ENCODE measurements around the gene GIMAP5. TPM values are rescaled to one million over a fixed set of nuclear protein-coding genes. Genes with fewer than 3 reads are reported as not detected.

Gene GIMAP5
- polyA plus RNA-seq: 100 to 1,000 TPM; 123 to 291 (median 123) TPM

DNA sequence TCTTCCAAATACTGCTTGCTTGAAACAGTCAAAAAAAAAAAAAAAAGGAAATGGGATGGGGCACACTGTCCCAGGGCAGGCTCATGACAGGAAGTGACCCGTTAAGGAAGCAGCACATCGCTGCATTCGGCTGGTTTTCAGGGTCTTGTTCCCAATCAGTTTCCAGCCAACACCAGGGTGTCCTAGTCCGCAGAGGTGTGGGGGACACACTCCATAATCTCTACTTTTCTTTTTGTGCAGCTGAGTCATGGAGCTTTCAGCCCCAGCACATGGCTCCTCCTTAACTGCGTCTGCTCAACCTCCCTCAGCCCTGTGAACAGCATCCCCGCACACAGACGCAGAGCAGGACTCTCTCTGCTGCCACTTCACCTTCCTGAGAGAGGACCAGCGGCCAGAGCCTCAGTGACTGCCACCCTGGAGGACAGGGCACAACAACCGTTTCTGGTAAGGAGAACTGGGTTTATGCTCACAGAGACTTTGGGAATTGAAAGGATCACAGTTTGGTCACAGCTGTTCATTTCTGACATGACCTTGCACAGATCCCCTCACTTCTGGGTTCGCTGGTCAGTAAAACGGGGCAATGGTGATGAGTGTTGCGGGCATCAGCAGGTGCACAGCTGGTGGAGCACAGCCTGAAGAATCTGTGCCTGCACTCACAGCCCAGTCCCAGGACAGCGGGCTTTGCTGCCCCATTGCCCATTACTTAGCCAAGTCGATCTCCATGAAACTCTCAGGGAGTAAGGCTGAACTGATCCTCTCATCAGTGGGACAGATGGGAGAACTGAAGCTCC lies at the start of gene GIMAP5:
TSS of gene GIMAP5 (plus strand) at position 154 of the 791 bp plus-strand sequence. CDS start 3,467 bp downstream, outside the sequence.
- no peaks in the 10 kb centered on the region for H3K9me3 Mint-ChIP-seq
- peak within 1 kb of the TSS; percentile 93 to 99 (median 97) for H3K4me3 Mint-ChIP-seq
- peak; percentile 51 to 55 (median 53) for DNase-seq
- peak within 1 kb of the TSS; percentile 88 to 97 (median 95) for H3K27ac Mint-ChIP-seq
- peaks cover 33 to 43% (median 39%) of the 10 kb centered on the region in 3 donors for H3K36me3 Mint-ChIP-seq
- peaks cover 62 to 73% of the 10 kb centered on the region in 2 donors for H3K4me1 Mint-ChIP-seq
- peaks cover 0 to 3% (median 0%) of the 10 kb centered on the region in 3 donors for H3K27me3 Mint-ChIP-seq (ENCODE audit: low read depth in 3 of 3)

DNA sequence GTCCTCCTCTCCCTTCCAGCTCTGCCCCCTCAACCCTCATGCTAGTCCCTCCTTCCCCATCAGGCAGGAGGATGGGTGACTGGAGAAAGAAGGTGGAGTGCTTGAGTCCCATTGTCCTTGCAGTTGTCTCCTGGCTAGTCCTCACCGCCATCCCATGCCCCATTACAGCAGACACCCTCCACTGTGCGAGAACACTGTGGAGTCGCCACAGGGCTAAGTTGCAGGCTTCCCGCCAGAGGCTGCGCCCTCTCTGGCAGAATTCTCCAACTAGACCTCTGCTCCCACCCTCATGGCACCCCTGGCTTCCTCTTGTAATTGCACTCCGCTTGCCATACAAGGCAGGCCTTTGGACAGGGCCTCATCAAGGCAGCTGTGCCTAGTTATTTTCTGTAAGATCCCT lies 48.6 kb upstream of the GIMAP5 start:
- no peak for DNase-seq
- H3K36me3 Mint-ChIP-seq: peaks cover 58 to 69% (median 60%) of the 10 kb centered on the region in 3 donors
- peaks cover 7 to 38% (median 30%) of the 10 kb centered on the region in 6 donors for H3K9me3 Mint-ChIP-seq
- peaks cover 0 to 6% (median 5%) of the 10 kb centered on the region in 3 donors for H3K27me3 Mint-ChIP-seq (ENCODE audit: low read depth in 3 of 3)
- peak overlapping the region; percentile 91 to 99 (median 98) for H3K27ac Mint-ChIP-seq
- peak overlapping the region; percentile 91 to 97 (median 94) for H3K4me3 Mint-ChIP-seq
- H3K4me1 Mint-ChIP-seq: peaks cover 72 to 92% of the 10 kb centered on the region in 2 donors

DNA sequence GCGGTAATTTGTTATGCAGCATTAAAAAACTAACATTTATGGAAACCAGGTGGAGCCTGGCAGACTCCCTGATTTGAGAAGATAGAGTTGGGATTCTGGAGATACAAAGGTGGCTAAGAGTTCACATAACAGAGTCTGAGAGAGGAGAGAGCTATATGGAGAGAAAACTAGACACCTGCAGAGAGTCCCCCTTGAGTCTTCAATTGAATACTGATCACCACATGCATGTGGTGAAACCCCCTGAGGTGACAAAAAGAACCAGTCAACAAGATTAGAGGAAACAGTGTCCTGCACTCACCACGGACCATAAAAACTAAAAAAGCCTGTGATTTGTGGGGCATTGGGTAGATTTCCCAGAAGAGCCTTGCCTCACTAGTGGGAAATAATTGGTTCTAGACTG lies 41.6 kb upstream of the GIMAP5 start:
- Mint-ChIP-seq H3K27ac (peak overlapping the region in 1 of 6 donors; percentile 5), H3K4me1 (peaks cover 19 to 42% of the 10 kb centered on the region in 2 donors), H3K9me3 (peaks cover 58 to 90% (median 82%) of the 10 kb centered on the region in 6 donors), H3K36me3 (peaks cover 69 to 81% (median 76%) of the 10 kb centered on the region in 3 donors), H3K4me3 (no peak overlapping the region), H3K27me3 (ENCODE audit: low read depth in 3 of 3) (peaks cover 0 to 3% (median 0%) of the 10 kb centered on the region in 3 donors)
- no peak for DNase-seq

DNA sequence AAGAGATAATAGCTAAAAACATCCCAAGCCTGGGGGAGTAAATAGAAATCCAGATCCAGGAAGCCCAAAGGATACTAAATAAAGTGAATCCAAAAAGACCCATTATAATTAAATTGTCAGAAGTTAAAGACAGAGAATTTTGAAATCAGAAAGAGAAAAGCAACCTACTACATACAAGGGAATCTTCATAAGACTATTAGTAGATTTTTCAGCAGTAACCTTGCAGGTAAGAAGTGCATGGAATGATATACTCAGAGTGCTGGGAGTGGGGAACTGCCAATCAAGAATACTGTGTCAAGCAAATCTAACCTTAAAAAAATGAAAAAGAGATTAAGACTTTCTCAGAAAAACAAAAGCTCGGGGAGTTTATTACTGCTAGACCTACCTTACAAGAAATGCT lies 34.0 kb upstream of the GIMAP5 start:
- peaks cover 63 to 85% (median 79%) of the 10 kb centered on the region in 6 donors for H3K9me3 Mint-ChIP-seq
- peaks cover 0 to 3% (median 0%) of the 10 kb centered on the region in 3 donors for H3K27me3 Mint-ChIP-seq (ENCODE audit: low read depth in 3 of 3)
- no peak for DNase-seq
- peak overlapping the region in 1 of 6 donors; percentile 6 for H3K27ac Mint-ChIP-seq
- H3K4me1 Mint-ChIP-seq: no peaks in the 10 kb centered on the region
- H3K36me3 Mint-ChIP-seq: peaks cover 56 to 71% (median 59%) of the 10 kb centered on the region in 3 donors
- no peak overlapping the region for H3K4me3 Mint-ChIP-seq

DNA sequence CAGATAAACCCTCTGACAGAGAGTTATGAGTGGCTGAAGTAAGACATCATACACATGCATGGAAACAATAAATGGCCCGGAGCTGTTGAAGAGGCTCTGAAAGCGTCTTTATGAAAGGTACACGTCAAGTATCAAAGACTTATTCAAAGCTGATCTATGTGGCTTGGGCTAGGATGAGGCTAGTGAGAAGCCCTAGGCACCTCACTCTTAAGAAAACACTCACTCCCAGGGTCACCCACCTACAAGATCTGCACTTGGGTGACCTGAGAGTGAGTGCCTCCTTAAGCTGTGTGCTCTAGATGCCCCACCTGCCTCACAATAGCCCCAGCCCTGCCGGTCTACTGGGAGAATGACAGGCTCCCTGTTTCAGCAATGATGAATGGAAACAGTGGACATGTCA lies 21.9 kb upstream of the GIMAP5 start:
- Mint-ChIP-seq H3K4me1 (peaks cover 52 to 64% of the 10 kb centered on the region in 2 donors), H3K27me3 (ENCODE audit: low read depth in 3 of 3) (peaks cover 0 to 2% (median 0%) of the 10 kb centered on the region in 3 donors), H3K9me3 (peaks cover 7 to 16% (median 13%) of the 10 kb centered on the region in 6 donors), H3K4me3 (peak overlapping the region; percentile 92 to 100 (median 100)), H3K27ac (peak overlapping the region; percentile 91 to 99 (median 98)), H3K36me3 (peaks cover 32 to 36% (median 35%) of the 10 kb centered on the region in 3 donors)
- no peak for DNase-seq

DNA sequence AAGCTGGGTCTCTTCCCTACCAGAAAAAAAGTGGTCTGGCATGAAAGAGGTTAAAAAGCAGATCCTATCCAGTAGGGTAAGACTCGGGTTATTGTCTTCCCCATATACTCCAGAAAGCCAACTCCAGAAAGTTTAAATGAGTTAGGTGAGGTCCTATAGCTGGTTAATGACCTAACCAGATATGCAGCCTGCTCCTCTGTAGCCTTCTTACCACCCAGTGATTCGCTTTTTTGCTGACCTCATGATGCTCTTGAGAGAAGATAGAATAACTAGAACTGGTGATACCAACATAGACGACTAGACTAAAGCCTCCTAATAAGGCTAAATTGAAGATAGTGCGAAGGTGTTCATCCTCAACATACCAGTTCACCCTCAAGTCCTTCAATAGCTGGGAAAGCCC lies 21.5 kb upstream of the GIMAP5 start:
- H3K4me1 Mint-ChIP-seq: peaks cover 54 to 65% of the 10 kb centered on the region in 2 donors
- peaks cover 0 to 2% (median 0%) of the 10 kb centered on the region in 3 donors for H3K27me3 Mint-ChIP-seq (ENCODE audit: low read depth in 3 of 3)
- H3K36me3 Mint-ChIP-seq: peaks cover 33 to 37% (median 37%) of the 10 kb centered on the region in 3 donors
- H3K9me3 Mint-ChIP-seq: peaks cover 7 to 16% (median 13%) of the 10 kb centered on the region in 6 donors
- DNase-seq: no peak
- H3K4me3 Mint-ChIP-seq: peak overlapping the region; percentile 92 to 100 (median 100)
- peak overlapping the region; percentile 91 to 99 (median 98) for H3K27ac Mint-ChIP-seq

DNA sequence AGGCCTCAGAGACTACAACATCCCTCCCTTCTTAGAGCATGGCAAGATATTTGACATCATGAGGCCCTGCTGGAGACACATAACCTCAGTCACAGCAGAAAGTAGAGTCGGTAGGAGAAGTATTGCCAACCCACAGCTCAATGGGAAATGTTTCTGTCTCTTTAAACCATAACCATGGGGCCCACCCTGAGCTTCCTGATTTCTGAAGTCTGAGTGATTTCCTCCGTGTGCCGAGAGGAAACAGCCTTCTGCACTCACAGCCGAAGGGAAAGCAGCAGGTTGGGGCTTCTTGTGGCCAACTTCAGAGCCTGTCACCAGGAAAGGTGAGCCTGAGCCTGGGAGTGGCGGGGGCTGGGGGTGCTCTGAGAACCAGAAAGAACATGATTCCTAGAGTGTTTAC lies 20.9 kb upstream of the GIMAP5 start, which contains the start of gene GIMAP1:
TSS of gene GIMAP1 (plus strand) at position 246 of the 400 bp plus-strand sequence. CDS start 2,435 bp downstream, outside the sequence.
- peaks cover 7 to 16% (median 13%) of the 10 kb centered on the region in 6 donors for H3K9me3 Mint-ChIP-seq
- H3K4me3 Mint-ChIP-seq: peak within 1 kb of the TSS; percentile 92 to 100 (median 100)
- peak; percentile 55 to 61 (median 58) for DNase-seq
- peaks cover 60 to 71% of the 10 kb centered on the region in 2 donors for H3K4me1 Mint-ChIP-seq
- H3K27ac Mint-ChIP-seq: peak within 1 kb of the TSS; percentile 91 to 99 (median 98)
- H3K36me3 Mint-ChIP-seq: peaks cover 39 to 43% (median 43%) of the 10 kb centered on the region in 3 donors
- H3K27me3 Mint-ChIP-seq (ENCODE audit: low read depth in 3 of 3): peaks cover 0 to 2% (median 0%) of the 10 kb centered on the region in 3 donors

DNA sequence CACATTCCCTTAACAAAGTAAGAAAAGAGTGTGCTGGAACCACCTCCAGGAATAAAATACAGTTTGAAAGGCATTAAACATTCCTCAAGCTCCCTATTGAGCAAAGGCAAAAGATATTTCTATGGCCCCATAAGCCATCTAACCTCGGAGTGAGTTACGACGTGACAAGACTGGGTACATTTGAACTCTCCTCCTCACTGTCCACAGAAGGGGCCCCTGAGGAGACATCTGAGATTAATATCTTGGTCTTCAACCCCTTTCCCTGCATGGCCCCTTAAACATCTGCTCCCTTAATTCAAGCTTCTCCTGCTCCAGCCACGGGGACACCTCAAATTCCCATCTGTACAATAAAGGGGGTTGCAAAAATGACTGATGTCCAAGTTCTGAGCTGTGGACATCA lies 20.3 kb upstream of the GIMAP5 start:
- peak overlapping the region; percentile 92 to 100 (median 100) for H3K4me3 Mint-ChIP-seq
- H3K4me1 Mint-ChIP-seq: peaks cover 66 to 77% of the 10 kb centered on the region in 2 donors
- H3K36me3 Mint-ChIP-seq: peaks cover 45 to 49% (median 46%) of the 10 kb centered on the region in 3 donors

DNA sequence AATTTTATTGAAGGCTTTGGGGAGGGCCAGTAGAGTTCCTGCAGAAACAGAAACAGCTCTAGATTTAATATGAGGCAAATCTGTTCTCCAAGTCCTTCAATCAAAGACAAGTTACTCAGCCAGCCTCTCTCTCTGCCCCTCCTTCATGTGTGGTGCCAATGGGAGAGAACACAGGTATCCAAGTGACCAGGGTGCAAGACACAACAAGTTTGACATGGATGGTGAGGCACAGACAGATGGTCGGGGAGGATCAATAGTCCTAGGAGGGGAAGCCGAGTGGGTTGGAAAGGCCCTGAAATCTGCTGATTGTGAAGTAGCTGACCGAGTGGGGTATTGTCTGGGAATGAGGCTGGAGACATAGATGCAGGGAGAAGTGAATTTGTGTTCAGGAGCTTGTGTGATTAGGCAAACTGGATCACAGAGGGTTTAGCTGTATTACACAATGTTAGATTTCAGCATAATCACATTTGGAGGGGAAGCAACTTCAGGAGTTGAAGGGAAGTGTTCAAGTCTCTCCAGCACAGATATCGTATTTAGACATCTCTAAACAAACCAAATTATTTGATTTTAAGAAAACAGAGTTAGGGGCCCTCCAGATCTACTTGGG lies 19.3 kb upstream of the GIMAP5 start:
- Mint-ChIP-seq H3K27ac (peak overlapping the region; percentile 91 to 99 (median 98)), H3K27me3 (ENCODE audit: low read depth in 3 of 3) (peaks cover 0 to 2% (median 0%) of the 10 kb centered on the region in 3 donors), H3K4me1 (peaks cover 76 to 83% of the 10 kb centered on the region in 2 donors), H3K36me3 (peaks cover 46 to 56% (median 51%) of the 10 kb centered on the region in 3 donors), H3K9me3 (peaks cover 5 to 10% (median 7%) of the 10 kb centered on the region in 6 donors), H3K4me3 (peak overlapping the region; percentile 92 to 100 (median 100))
- no peak for DNase-seq

More for the DNA sequence above, 20.3 kb upstream of the GIMAP5 start:
- Mint-ChIP-seq H3K9me3 (peaks cover 7 to 16% (median 13%) of the 10 kb centered on the region in 6 donors), H3K27ac (peak overlapping the region; percentile 91 to 99 (median 98)), H3K27me3 (ENCODE audit: low read depth in 3 of 3) (peaks cover 0 to 2% (median 0%) of the 10 kb centered on the region in 3 donors)
- no peak for DNase-seq

DNA sequence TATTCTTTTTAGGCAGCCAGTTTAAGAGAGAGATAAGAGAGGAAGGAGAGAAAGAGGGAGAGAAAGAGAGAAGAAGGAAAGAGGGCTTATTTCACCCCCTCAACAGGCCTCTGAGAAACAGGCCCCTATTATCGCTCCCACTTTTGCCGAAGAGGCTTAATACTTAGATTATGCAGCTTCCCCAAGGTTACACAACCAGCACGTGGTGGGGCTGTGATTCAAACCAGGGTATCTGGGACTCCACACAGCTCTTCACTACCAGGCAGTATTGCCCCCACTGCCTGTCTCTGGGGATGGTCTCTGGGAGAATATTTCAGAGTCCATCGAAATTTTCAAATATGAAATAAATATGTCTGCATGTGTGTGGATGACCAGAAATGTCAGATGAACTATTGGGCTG lies 17.8 kb upstream of the GIMAP5 start:
- Mint-ChIP-seq H3K27me3 (ENCODE audit: low read depth in 3 of 3) (peaks cover 0 to 2% (median 0%) of the 10 kb centered on the region in 3 donors), H3K36me3 (peaks cover 53 to 66% (median 61%) of the 10 kb centered on the region in 3 donors), H3K9me3 (peaks cover 0 to 2% (median 0%) of the 10 kb centered on the region in 6 donors), H3K27ac (peak overlapping the region; percentile 91 to 99 (median 98)), H3K4me3 (peak overlapping the region; percentile 92 to 100 (median 100)), H3K4me1 (peaks cover 85 to 89% of the 10 kb centered on the region in 2 donors)
- no peak for DNase-seq

DNA sequence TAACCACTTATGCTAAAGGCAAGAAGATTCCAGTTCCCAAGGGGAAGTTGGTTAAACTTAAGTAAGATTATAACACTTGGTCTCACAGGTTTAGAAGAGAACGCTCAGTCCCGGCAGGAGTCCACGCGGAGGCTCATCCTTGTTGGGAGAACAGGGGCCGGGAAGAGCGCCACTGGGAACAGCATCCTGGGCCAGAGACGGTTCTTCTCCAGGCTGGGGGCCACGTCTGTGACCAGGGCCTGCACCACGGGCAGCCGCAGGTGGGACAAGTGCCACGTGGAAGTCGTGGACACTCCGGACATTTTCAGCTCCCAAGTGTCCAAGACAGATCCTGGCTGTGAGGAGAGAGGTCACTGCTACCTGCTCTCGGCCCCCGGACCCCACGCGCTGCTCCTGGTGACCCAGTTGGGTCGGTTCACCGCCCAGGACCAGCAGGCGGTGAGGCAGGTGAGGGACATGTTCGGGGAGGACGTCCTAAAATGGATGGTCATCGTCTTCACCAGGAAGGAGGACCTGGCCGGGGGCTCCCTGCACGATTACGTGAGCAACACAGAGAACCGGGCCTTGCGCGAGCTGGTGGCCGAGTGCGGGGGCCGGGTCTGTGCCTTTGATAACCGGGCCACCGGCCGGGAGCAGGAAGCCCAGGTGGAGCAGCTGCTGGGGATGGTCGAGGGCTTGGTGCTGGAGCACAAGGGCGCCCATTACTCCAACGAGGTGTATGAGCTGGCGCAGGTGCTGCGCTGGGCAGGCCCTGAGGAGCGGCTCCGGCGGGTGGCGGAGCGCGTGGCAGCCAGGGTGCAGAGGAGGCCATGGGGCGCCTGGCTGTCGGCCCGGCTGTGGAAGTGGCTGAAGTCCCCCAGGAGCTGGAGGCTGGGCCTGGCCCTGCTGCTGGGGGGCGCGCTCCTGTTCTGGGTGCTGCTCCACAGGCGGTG lies 17.0 kb upstream of the GIMAP5 start:
- H3K27me3 Mint-ChIP-seq (ENCODE audit: low read depth in 3 of 3): peaks cover 0 to 2% (median 0%) of the 10 kb centered on the region in 3 donors
- peak overlapping the region; percentile 91 to 99 (median 98) for H3K27ac Mint-ChIP-seq
- H3K4me1 Mint-ChIP-seq: peaks cover 83 to 85% of the 10 kb centered on the region in 2 donors
- H3K4me3 Mint-ChIP-seq: peak overlapping the region; percentile 92 to 100 (median 100)
- no peaks in the 10 kb centered on the region for H3K9me3 Mint-ChIP-seq
- DNase-seq: no peak
- peaks cover 54 to 70% (median 63%) of the 10 kb centered on the region in 3 donors for H3K36me3 Mint-ChIP-seq

DNA sequence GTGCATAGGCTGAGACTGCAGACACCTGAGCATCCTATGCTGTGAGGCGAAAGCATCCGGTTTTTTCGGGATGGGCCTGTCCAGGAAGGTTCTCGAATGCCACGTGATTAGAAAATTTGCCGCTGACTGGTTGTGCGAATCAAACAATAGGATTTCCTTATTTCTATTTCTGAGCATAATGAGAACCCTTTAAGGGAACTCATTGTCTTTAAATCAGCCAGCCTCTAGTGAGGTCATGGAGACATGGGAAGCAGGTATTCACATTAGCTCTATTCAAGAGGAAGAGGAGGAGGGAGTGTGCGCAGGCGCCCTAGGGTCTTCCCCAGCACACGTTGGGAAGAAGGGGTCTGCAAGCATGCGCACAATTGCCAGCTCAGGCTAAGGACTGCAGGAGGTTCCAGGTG lies 15.2 kb upstream of the GIMAP5 start:
- DNase-seq: no peak
- peaks cover 63 to 78% (median 67%) of the 10 kb centered on the region in 3 donors for H3K36me3 Mint-ChIP-seq
- peak overlapping the region; percentile 36 to 65 (median 58) for H3K4me3 Mint-ChIP-seq
- H3K4me1 Mint-ChIP-seq: peaks cover 78 to 84% of the 10 kb centered on the region in 2 donors
- H3K27me3 Mint-ChIP-seq (ENCODE audit: low read depth in 3 of 3): peaks cover 0 to 1% (median 0%) of the 10 kb centered on the region in 3 donors
- H3K27ac Mint-ChIP-seq: peak overlapping the region in 5 of 6 donors; percentile 55 to 86 (median 67)
- peaks cover 0 to 5% (median under 1%) of the 10 kb centered on the region in 6 donors for H3K9me3 Mint-ChIP-seq

All from immature natural killer cell (primary cell).